ENCODE results near the gene FYCO1. TPM values are rescaled to one million over a fixed set of nuclear protein-coding genes. Genes with fewer than 3 reads are reported as not detected.

Gene FYCO1
- total RNA-seq, 1 experiment from 2014 or later, result 15.4 TPM

GRCh38 chr3:45994419-45995235 is 997 bp downstream of the FYCO1 start:
- Histone ChIP-seq H3K4me2 (ENCODE audit: low read length) (peak overlapping the region; percentile 99), H3K4me1 (ENCODE audit: insufficient read depth, low read length) (peaks cover 21% of the 10 kb centered on the region), H3K9ac (ENCODE audit: low read length) (peak overlapping the region; percentile 95), H3F3A (ENCODE audit: low read length, unreplicated experiment) (no peaks in the 10 kb centered on the region), H3K27me3 (ENCODE audit: low read length) (no peaks in the 10 kb centered on the region), H2AFZ (ENCODE audit: low read length) (peak overlapping the region; percentile 98), H3K9me2 (replicated peaks; ENCODE audit: low read length) (no peaks in the 10 kb centered on the region), H3K9me3 (ENCODE audit: low read length) (no peaks in the 10 kb centered on the region), H3K27ac (ENCODE audit: low read length) (peak overlapping the region; percentile 53), H3K4me3 (ENCODE audit: low read length) (peak overlapping the region; percentile 100), H3K79me2 (ENCODE audit: low read length) (peaks cover 45% of the 10 kb centered on the region), H3K36me3 (ENCODE audit: low read depth, low read length) (no peaks in the 10 kb centered on the region), H4K20me1 (ENCODE audit: low read length) (no peaks in the 10 kb centered on the region)
- no TSS peak for BruUV-seq (replicated peaks)
- DNase-seq, result no peak
- ChIA-PET CTCF (interaction anchor here (1.1 kb wide), 1 partner anchor 56 kb away, joined by 3 read pairs; no protein-coding TSS in a partner anchor), POLR2A (ENCODE audit: unreplicated experiment) (no interaction called here)
- no peak; the same call in none of the 2 replicates for ATAC-seq
- intact Hi-C loops (cut with micrococcal nuclease), result loop anchor here (1.0 kb wide), 1 partner anchor 8 kb away; no protein-coding TSS in a partner anchor
- TF ChIP-seq EZH2 (IDR thresholded peaks at IDR 0.05; ENCODE audit: low read length, unreplicated experiment) (no peak), EZH2phosphoT487 (IDR thresholded peaks at IDR 0.05; ENCODE audit: borderline replicate concordance, low read length) (no peak), CTCF (conservative IDR thresholded peaks at IDR 0.05; ENCODE audit: low read depth, low read length) (no peak)

GRCh38 chr3:45993421-45994027 is 2.1 kb downstream of the FYCO1 start:
- intact Hi-C loops (cut with micrococcal nuclease), result no loop called here
- H3K36me3 ChIP-seq (ENCODE audit: low read depth, low read length), result no peaks in the 10 kb centered on the region
- H3K27me3 ChIP-seq (ENCODE audit: low read length), result no peaks in the 10 kb centered on the region
- peaks cover 53% of the 10 kb centered on the region for H3K79me2 ChIP-seq (ENCODE audit: low read length)
- H3K4me2 ChIP-seq (ENCODE audit: low read length), result 0 out of 2 replicates have a peak overlapping the region, but pooled peaks have one; percentile 99
- TF ChIP-seq CTCF (conservative IDR thresholded peaks at IDR 0.05; ENCODE audit: low read depth, low read length) (no peak), EZH2phosphoT487 (IDR thresholded peaks at IDR 0.05; ENCODE audit: borderline replicate concordance, low read length) (no peak), EZH2 (IDR thresholded peaks at IDR 0.05; ENCODE audit: low read length, unreplicated experiment) (no peak)
- BruUV-seq (replicated peaks), result no TSS peak
- H3F3A ChIP-seq (ENCODE audit: low read length, unreplicated experiment), result no peaks in the 10 kb centered on the region
- no peaks in the 10 kb centered on the region for H4K20me1 ChIP-seq (ENCODE audit: low read length)
- ChIA-PET POLR2A (ENCODE audit: unreplicated experiment) (no interaction called here), CTCF (no interaction called here)
- H3K4me3 ChIP-seq (ENCODE audit: low read length), result no peak overlapping the region
- no peak overlapping the region for H3K27ac ChIP-seq (ENCODE audit: low read length)
- H3K9me2 ChIP-seq (replicated peaks; ENCODE audit: low read length), result no peaks in the 10 kb centered on the region
- no peak overlapping the region for H2AFZ ChIP-seq (ENCODE audit: low read length)
- H3K9ac ChIP-seq (ENCODE audit: low read length), result no peak overlapping the region
- DNase-seq (peak; percentile 19), ATAC-seq (no peak)
- H3K4me1 ChIP-seq (ENCODE audit: insufficient read depth, low read length), result peaks cover 32% of the 10 kb centered on the region
- H3K9me3 ChIP-seq (ENCODE audit: low read length), result no peaks in the 10 kb centered on the region

- H4K20me1 ChIP-seq (ENCODE audit: low read length), result no peaks in the 10 kb centered on the region
- no peaks in the 10 kb centered on the region for H3F3A ChIP-seq (ENCODE audit: low read length, unreplicated experiment)
- H3K79me2 ChIP-seq (ENCODE audit: low read length), result peaks cover 60% of the 10 kb centered on the region
- no peak overlapping the region for H3K9ac ChIP-seq (ENCODE audit: low read length)
- ATAC-seq (no peak), DNase-seq (no peak)
- no peak for TF ChIP-seq CTCF (conservative IDR thresholded peaks at IDR 0.05; ENCODE audit: low read depth, low read length)
- no peak for TF ChIP-seq EZH2phosphoT487 (IDR thresholded peaks at IDR 0.05; ENCODE audit: borderline replicate concordance, low read length)
- TF ChIP-seq EZH2 (IDR thresholded peaks at IDR 0.05; ENCODE audit: low read length, unreplicated experiment), result no peak
- no peaks in the 10 kb centered on the region for H3K27me3 ChIP-seq (ENCODE audit: low read length)
- POLR2A ChIA-PET (ENCODE audit: unreplicated experiment), result no interaction called here
- H3K9me3 ChIP-seq (ENCODE audit: low read length), result no peaks in the 10 kb centered on the region
- H3K4me1 ChIP-seq (ENCODE audit: insufficient read depth, low read length), result peaks cover 39% of the 10 kb centered on the region
- H3K4me3 ChIP-seq (ENCODE audit: low read length), result no peak overlapping the region
- H3K9me2 ChIP-seq (replicated peaks; ENCODE audit: low read length), result no peaks in the 10 kb centered on the region
- H3K4me2 ChIP-seq (ENCODE audit: low read length), result no peak overlapping the region
- H3K36me3 ChIP-seq (ENCODE audit: low read depth, low read length), result no peaks in the 10 kb centered on the region
- intact Hi-C loops (cut with micrococcal nuclease), result no loop called here
- no TSS peak for BruUV-seq (replicated peaks)
- CTCF ChIA-PET, result no interaction called here
- no peak overlapping the region for H2AFZ ChIP-seq (ENCODE audit: low read length)
- H3K27ac ChIP-seq (ENCODE audit: low read length), result no peak overlapping the region
Measured at GRCh38 chr3:45992821-45993221, 2.8 kb downstream of the FYCO1 start.

Data from PC-3 (cell line).